SK-N-SH (cell line): ENCODE results near the gene FFAR4. TPM values are rescaled to one million over a fixed set of nuclear protein-coding genes. Genes with fewer than 3 reads are reported as not detected.

Source experiments
- CTCF ChIA-PET: fragments of 300-600, 350-600 bp; formaldehyde crosslinking; extraction: SDS; loops from one replicate; lab custom pipeline; 2021; lab: Yijun Ruan, JAX
- POLR2A ChIA-PET: fragments of 350-600 bp; sonication (Branson Sonifier 250); formaldehyde crosslinking; extraction: SDS; loops from one replicate; lab custom pipeline; 2020; ENCODE audit warnings: antibody characterized with exemption, inconsistent platforms; lab: Yijun Ruan, JAX
- DNase-seq: peaks from one replicate; pipeline ENCODE4 v3.0.0; 2012
- H2AFZ ChIP-seq: fragments of 200-600 bp; sonication (generic); 2 replicates; pipeline ENCODE4 v1.8.1; 2016; ENCODE audit warnings: antibody characterized with exemption, mild to moderate bottlenecking, low read depth
- H3F3A ChIP-seq: fragments of 200-600 bp; sonication (generic); replicated peaks from 2 replicates; pipeline ENCODE3; 2016; ENCODE audit warnings: antibody characterized with exemption, mild to moderate bottlenecking; ENCODE audit not compliant: insufficient read depth
- H3K27ac ChIP-seq, 2 experiments: fragments of 200-500 bp in 1 of 2; fragments of 200-600 bp in 1 of 2; sonication (Bioruptor generic) in 1 of 2; sonication (generic), shearing (Covaris generic) in 1 of 2; 2 replicates each; pipeline versions ENCODE4 v1.5.1 to v1.6.1; 2014 to 2016; ENCODE audit warnings: low read depth in 2 of 2, inconsistent platforms in 1 of 2, low read length in 1 of 2, mild to moderate bottlenecking in 1 of 2, mixed read lengths in 1 of 2
- H3K27me3 ChIP-seq: fragments of 200-600 bp; sonication (generic), shearing (Covaris generic); 2 replicates; pipeline ENCODE4 v1.6.1; 2016; ENCODE audit warnings: mixed run types; ENCODE audit not compliant: insufficient read depth
- H3K36me3 ChIP-seq, 2 experiments: fragments of 200-500 bp in 1 of 2; fragments of 200-600 bp in 1 of 2; sonication (Bioruptor generic) in 1 of 2; sonication (generic) in 1 of 2; replicated peaks in 1 of 2; 2 replicates each; pipeline versions ENCODE3 to v1.5.1; 2014 to 2016; ENCODE audit warnings: low read length in 1 of 2, mild to moderate bottlenecking in 1 of 2; ENCODE audit not compliant: insufficient read depth in 2 of 2, control insufficient read depth in 1 of 2
- H3K4me1 ChIP-seq, 2 experiments: fragments of 200-500 bp in 1 of 2; fragments of 200-600 bp in 1 of 2; sonication (Bioruptor generic) in 1 of 2; sonication (generic), shearing (Covaris generic) in 1 of 2; 2 replicates each; pipeline versions ENCODE4 v1.5.1 to v1.6.1; 2014 to 2016; ENCODE audit warnings: low read depth in 1 of 2, low read length in 1 of 2, mixed run types in 1 of 2; ENCODE audit not compliant: insufficient read depth in 2 of 2, control insufficient read depth in 1 of 2
- H3K4me2 ChIP-seq: fragments of 200-600 bp; sonication (generic), shearing (Covaris generic); 2 replicates; pipeline ENCODE4 v1.6.1; 2017; ENCODE audit warnings: mixed run types
- H3K4me3 ChIP-seq, 2 experiments: fragments of 200-500 bp in 1 of 2; fragments of 200-600 bp in 1 of 2; sonication (Bioruptor generic) in 1 of 2; sonication (generic), shearing (Covaris generic) in 1 of 2; 2 replicates each; pipeline versions ENCODE4 v1.5.1 to v1.8.1; 2014 to 2016; ENCODE audit warnings: low read depth in 2 of 2, inconsistent platforms in 1 of 2, low read length in 1 of 2, mild to moderate bottlenecking in 1 of 2, mixed read lengths in 1 of 2, moderate library complexity in 1 of 2
- H3K79me2 ChIP-seq: fragments of 200-600 bp; sonication (generic); 2 replicates; pipeline ENCODE4 v1.8.1; 2017; ENCODE audit warnings: mild to moderate bottlenecking; ENCODE audit not compliant: insufficient read depth
- H3K9ac ChIP-seq: fragments of 200-600 bp; sonication (generic); 2 replicates; pipeline ENCODE4 v1.6.1; 2017; ENCODE audit warnings: mixed run types
- H3K9me2 ChIP-seq: fragments of 200-600 bp; sonication (generic); 2 replicates; pipeline ENCODE4 v1.6.1; 2017; ENCODE audit warnings: mixed run types
- H3K9me3 ChIP-seq: fragments of 200-600 bp; sonication (generic); 2 replicates; pipeline ENCODE4 v1.6.1; 2017; ENCODE audit warnings: mixed run types, mild to moderate bottlenecking, moderate library complexity
- H4K20me1 ChIP-seq: fragments of 200-600 bp; sonication (generic); 2 replicates; pipeline ENCODE4 v1.6.1; 2017; ENCODE audit warnings: mild to moderate bottlenecking, mixed run types; ENCODE audit not compliant: insufficient read depth
- CHD2 ChIP-seq: fragments of 150-350 bp; IDR thresholded peaks from 2 replicates; pipeline ENCODE4 v1.6.1; 2018; ENCODE audit warnings: low read length; ENCODE audit not compliant: partially characterized antibody
- CTCF ChIP-seq: fragments of 200-600 bp; sonication (generic); IDR thresholded peaks from 2 replicates; pipeline ENCODE4 v1.6.1; 2017; ENCODE audit warnings: antibody characterized with exemption, mild to moderate bottlenecking, moderate library complexity
- ELF1 ChIP-seq: IDR thresholded peaks from 2 replicates; pipeline ENCODE4 v1.4.0; 2012
- EP300 ChIP-seq, 2 experiments: IDR thresholded peaks; 2 replicates each; pipeline versions ENCODE4 v1.4.0 to v1.6.1; 2012; ENCODE audit warnings: borderline replicate concordance in 1 of 2, low read depth in 1 of 2, low read length in 1 of 2
- FOXJ3 ChIP-seq: sonication (generic); formaldehyde crosslinking; IDR thresholded peaks from 2 replicates; pipeline ENCODE4 v1.5.1; 2020; ENCODE audit warnings: mild to moderate bottlenecking, missing genetic modification reagents
- GABPA ChIP-seq: IDR thresholded peaks from 2 replicates; pipeline ENCODE4 v1.4.0; 2012; ENCODE audit warnings: low read depth, mild to moderate bottlenecking
- JUND ChIP-seq: IDR thresholded peaks from 2 replicates; pipeline ENCODE4 v1.4.0; 2012
- MAX ChIP-seq: IDR thresholded peaks from 2 replicates; pipeline ENCODE4 v1.4.0; 2012; ENCODE audit warnings: low read depth
- PBX3 ChIP-seq: IDR thresholded peaks from 2 replicates; pipeline ENCODE4; 2012
- REST ChIP-seq: IDR thresholded peaks from 2 replicates; pipeline ENCODE4 v1.6.1; 2012; ENCODE audit warnings: mild to moderate bottlenecking, low read depth, low read length, moderate library complexity
- RFX5 ChIP-seq: IDR thresholded peaks from 2 replicates; pipeline ENCODE4 v1.6.1; 2012; ENCODE audit warnings: mild to moderate bottlenecking, improper control_type of control experiment, low read length
- RXRA ChIP-seq: IDR thresholded peaks from 2 replicates; pipeline ENCODE4 v1.4.0; 2012; ENCODE audit warnings: low read depth, mild to moderate bottlenecking, borderline replicate concordance
- SIN3A ChIP-seq: IDR thresholded peaks from 2 replicates; pipeline ENCODE4 v1.6.1; 2012; ENCODE audit warnings: low read depth, mild to moderate bottlenecking, low read length, moderate library complexity, borderline replicate concordance
- SMC3 ChIP-seq: IDR thresholded peaks from 2 replicates; pipeline ENCODE4 v1.6.1; 2012; ENCODE audit warnings: low read depth, low read length, improper control_type of control experiment
- TEAD4 ChIP-seq: IDR thresholded peaks from 2 replicates; pipeline ENCODE4 v1.4.0; 2012; ENCODE audit warnings: mild to moderate bottlenecking, borderline replicate concordance; ENCODE audit not compliant: insufficient read depth
- USF1 ChIP-seq: IDR thresholded peaks from 2 replicates; pipeline ENCODE4 v1.4.0; 2012; ENCODE audit warnings: low read depth, borderline replicate concordance
- YY1 ChIP-seq: IDR thresholded peaks from 2 replicates; pipeline ENCODE4 v1.4.0; 2012; ENCODE audit warnings: low read depth, mild to moderate bottlenecking
- WGBS: methylation state at CpG from one replicate; pipeline ENCODE4 v1.1.6; 2017; ENCODE audit warnings: low lambda C conversion rate; 5-methylcytosine and 5-hydroxymethylcytosine counted together
- polyA plus RNA-seq, 3 experiments: library from polyadenylated mRNA; depleted of rRNA; stranded (reverse); fragments of >200 nt; gene quantifications; 2 replicates each; pipeline ENCODE4 v1.2.3, GENCODE V29; 2012

FFAR4 gene
- polyA plus RNA-seq, 1 of the 3 experiments (the other 2 are of a cell fraction): not detected

GRCh38 chr10:93601774-93602162, 35.3 kb downstream of the FFAR4 start (continued):
- TF ChIP-seq CTCF: no peak

GRCh38 chr10:93603023-93603422, 36.6 kb downstream of the FFAR4 start:
- no peak for DNase-seq
- POLR2A ChIA-PET: no interaction called here
- no peaks in the 10 kb centered on the region for H3F3A ChIP-seq
- H3K36me3 ChIP-seq: no peaks in the 10 kb centered on the region
- H3K4me2 ChIP-seq: no peak overlapping the region
- no peak overlapping the region for H3K4me3 ChIP-seq
- H4K20me1 ChIP-seq: no peaks in the 10 kb centered on the region
- H3K27me3 ChIP-seq: peaks cover 28% of the 10 kb centered on the region; the same call in 1 of the 2 replicates
- no peak for TF ChIP-seq REST
- no peak for TF ChIP-seq EP300 (IDR thresholded peaks at IDR 0.05; ENCODE audit: borderline replicate concordance in 1 of 2, low read depth in 1 of 2, low read length in 1 of 2)
- TF ChIP-seq ELF1: no peak
- no peak for TF ChIP-seq JUND
- no peak for TF ChIP-seq CHD2
- no peak for TF ChIP-seq TEAD4
- no peak for TF ChIP-seq RFX5
- no peak for TF ChIP-seq USF1
- TF ChIP-seq MAX: no peak
- no peak for TF ChIP-seq FOXJ3
- no peak for TF ChIP-seq PBX3
- TF ChIP-seq RXRA: no peak
- no peak for TF ChIP-seq SIN3A
- no peak for TF ChIP-seq SMC3
- no peak for TF ChIP-seq YY1
- no peak for TF ChIP-seq GABPA
- H3K9me3 ChIP-seq: no peaks in the 10 kb centered on the region
- H3K79me2 ChIP-seq: no peaks in the 10 kb centered on the region
- WGBS: 69% methylated on average over 2 of the region's 2 CpGs
- no peak overlapping the region for H3K27ac ChIP-seq
- no peaks in the 10 kb centered on the region for H3K9me2 ChIP-seq
- H2AFZ ChIP-seq: no peak overlapping the region
- CTCF ChIA-PET: no interaction called here
- no peak overlapping the region for H3K9ac ChIP-seq
- peaks cover 0 to 5% of the 10 kb centered on the region in 2 experiments; a peak in 1 of 4 replicates for H3K4me1 ChIP-seq
